ENCODE results near the gene SREBF2.
"Not testable (repeated sequence)": the region's sequence is repeated elsewhere in the genome, so short reads cannot be mapped to it uniquely, and the experiment has no call there.

The SREBF2 gene

GRCh38 chr22:41841085-41841712, 8.3 kb downstream of the SREBF2 start:
- no peak overlapping the region for H3K4me3 ChIP-seq (ENCODE audit: low read depth, low read length)

GRCh38 chr22:41842996-41843970, 10.4 kb downstream of the SREBF2 start:
- H3K4me3 ChIP-seq (ENCODE audit: low read depth, low read length) = no peak overlapping the region

- H3K4me3 ChIP-seq (ENCODE audit: low read depth, low read length) = no peak overlapping the region
Measured at GRCh38 chr22:41844036-41844435, 11.1 kb downstream of the SREBF2 start.

- no peak overlapping the region for H3K4me3 ChIP-seq (ENCODE audit: low read depth, low read length)
Measured at GRCh38 chr22:41844513-41844912, 11.6 kb downstream of the SREBF2 start.

- no peak overlapping the region for H3K4me3 ChIP-seq (ENCODE audit: low read depth, low read length)
Measured at GRCh38 chr22:41845380-41846267, 12.7 kb downstream of the SREBF2 start.

GRCh38 chr22:41846268-41846987, 13.5 kb downstream of the SREBF2 start:
- H3K4me3 ChIP-seq (ENCODE audit: low read depth, low read length) = no peak overlapping the region

- H3K4me3 ChIP-seq (ENCODE audit: low read depth, low read length) = no peak overlapping the region
Measured at GRCh38 chr22:41847300-41847699, 14.4 kb downstream of the SREBF2 start.

- no peak overlapping the region for H3K4me3 ChIP-seq (ENCODE audit: low read depth, low read length)
Measured at GRCh38 chr22:41848468-41848867, 15.6 kb downstream of the SREBF2 start.

- no peak overlapping the region for H3K4me3 ChIP-seq (ENCODE audit: low read depth, low read length)
Measured at GRCh38 chr22:41856469-41856868, 23.6 kb downstream of the SREBF2 start.

- no peak overlapping the region for H3K4me3 ChIP-seq (ENCODE audit: low read depth, low read length)
Measured at GRCh38 chr22:41857155-41857859, 24.4 kb downstream of the SREBF2 start.

- no peak overlapping the region for H3K4me3 ChIP-seq (ENCODE audit: low read depth, low read length)
Measured at GRCh38 chr22:41857860-41858199, 24.9 kb downstream of the SREBF2 start.

GRCh38 chr22:41862160-41862529, 29.2 kb downstream of the SREBF2 start:
- no peak overlapping the region for H3K4me3 ChIP-seq (ENCODE audit: low read depth, low read length)

- no peak overlapping the region for H3K4me3 ChIP-seq (ENCODE audit: low read depth, low read length)
Measured at GRCh38 chr22:41862530-41863266, 29.8 kb downstream of the SREBF2 start.

GRCh38 chr22:41863472-41863871, 30.6 kb downstream of the SREBF2 start:
- H3K4me3 ChIP-seq (ENCODE audit: low read depth, low read length) = no peak overlapping the region

- H3K4me3 ChIP-seq (ENCODE audit: low read depth, low read length) = no peak overlapping the region
Measured at GRCh38 chr22:41868556-41868955, 35.7 kb downstream of the SREBF2 start.

GRCh38 chr22:41870081-41870480, 37.2 kb downstream of the SREBF2 start:
- not testable (repeated sequence) for H3K4me3 ChIP-seq (ENCODE audit: low read depth, low read length)

- no peak overlapping the region for H3K4me3 ChIP-seq (ENCODE audit: low read depth, low read length)
Measured at GRCh38 chr22:41870786-41871185, 37.9 kb downstream of the SREBF2 start.

GRCh38 chr22:41873391-41873790, 40.5 kb downstream of the SREBF2 start:
- no peak overlapping the region for H3K4me3 ChIP-seq (ENCODE audit: low read depth, low read length)

- no peak overlapping the region for H3K4me3 ChIP-seq (ENCODE audit: low read depth, low read length)
Measured at GRCh38 chr22:41874090-41874489, 41.2 kb downstream of the SREBF2 start.

Measured in iPS-11a (cell line).